ENCODE results near the gene CTRB1.
"Not testable (repeated sequence)": the region's sequence is repeated elsewhere in the genome, so short reads cannot be mapped to it uniquely, and the experiment has no call there.

GRCh38 chr16:75272629-75273028 lies 53.8 kb downstream of the CTRB1 start:
- TF ChIP-seq ARNT (IDR thresholded peaks at IDR 0.05); TARDBP (IDR thresholded peaks at IDR 0.05); FOXM1 (IDR thresholded peaks at IDR 0.05; ENCODE audit: borderline replicate concordance); HDGF (IDR thresholded peaks at IDR 0.05; ENCODE audit: borderline replicate concordance); ZNF384 (IDR thresholded peaks at IDR 0.05); NFRKB (IDR thresholded peaks at IDR 0.05); FOXA1 (IDR thresholded peaks at IDR 0.05); LEF1 (IDR thresholded peaks at IDR 0.05; ENCODE audit: borderline replicate concordance); BHLHE40 (IDR thresholded peaks at IDR 0.05; ENCODE audit: borderline replicate concordance); SUZ12 (IDR thresholded peaks at IDR 0.05); FOXK2 (IDR thresholded peaks at IDR 0.05); SP1 (IDR thresholded peaks at IDR 0.05): not testable (repeated sequence)
- TF ChIP-seq, protein P1, sequence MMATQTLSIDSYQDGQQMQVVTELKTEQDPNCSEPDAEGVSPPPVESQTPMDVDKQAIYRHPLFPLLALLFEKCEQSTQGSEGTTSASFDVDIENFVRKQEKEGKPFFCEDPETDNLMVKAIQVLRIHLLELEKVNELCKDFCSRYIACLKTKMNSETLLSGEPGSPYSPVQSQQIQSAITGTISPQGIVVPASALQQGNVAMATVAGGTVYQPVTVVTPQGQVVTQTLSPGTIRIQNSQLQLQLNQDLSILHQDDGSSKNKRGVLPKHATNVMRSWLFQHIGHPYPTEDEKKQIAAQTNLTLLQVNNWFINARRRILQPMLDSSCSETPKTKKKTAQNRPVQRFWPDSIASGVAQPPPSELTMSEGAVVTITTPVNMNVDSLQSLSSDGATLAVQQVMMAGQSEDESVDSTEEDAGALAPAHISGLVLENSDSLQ (IDR thresholded peaks at IDR 0.05): not testable (repeated sequence)

Measured in HEK293T (cell line).